Astrocyte (in vitro differentiated cells and primary cell): ENCODE results near the gene KSR2. TPM values are rescaled to one million over a fixed set of nuclear protein-coding genes. Genes with fewer than 3 reads are reported as not detected.

Experiments
- DNase-seq: peaks from one replicate; pipeline ENCODE4 v3.0.0-alpha.2; 2010; ENCODE audit warnings: low read depth
- FAIRE-seq: peaks from 2 replicates; lab custom pipeline; 2011; peaks lifted over from hg19 to GRCh38; lab: Jason Lieb, UNC
- H2AFZ ChIP-seq: 2 replicates; pipeline ENCODE4 v1.6.0; 2012; ENCODE audit warnings: low read depth, low read length, inconsistent platforms
- H3K27ac ChIP-seq: 2 replicates; pipeline ENCODE4 v1.5.1; 2011; ENCODE audit warnings: low read depth, low read length, inconsistent platforms
- H3K27me3 ChIP-seq: 2 replicates; pipeline ENCODE4 v1.6.0; 2011; ENCODE audit warnings: low read length, inconsistent platforms; ENCODE audit not compliant: insufficient read depth
- H3K36me3 ChIP-seq: 2 replicates; pipeline ENCODE4 v1.5.1; 2011; ENCODE audit warnings: low read length, inconsistent platforms; ENCODE audit not compliant: insufficient read depth
- H3K4me1 ChIP-seq: 2 replicates; pipeline ENCODE4 v1.5.1; 2011; ENCODE audit warnings: low read length, inconsistent platforms; ENCODE audit not compliant: insufficient read depth
- H3K4me2 ChIP-seq: 2 replicates; pipeline ENCODE4 v1.6.0; 2012; ENCODE audit warnings: low read length, inconsistent platforms
- H3K4me3 ChIP-seq: 2 replicates; pipeline ENCODE4 v1.5.1; 2011; ENCODE audit warnings: low read depth, mild to moderate bottlenecking, low read length, inconsistent platforms; ENCODE audit not compliant: insufficient read depth
- H3K79me2 ChIP-seq: 2 replicates; pipeline ENCODE4 v1.6.0; 2012; ENCODE audit warnings: mild to moderate bottlenecking, low read length, inconsistent platforms; ENCODE audit not compliant: insufficient read depth
- H3K9ac ChIP-seq: 2 replicates; pipeline ENCODE4 v1.6.0; 2012; ENCODE audit warnings: mild to moderate bottlenecking, low read length, inconsistent platforms
- H3K9me3 ChIP-seq: 2 replicates; pipeline ENCODE4 v1.5.1; 2012; ENCODE audit warnings: low read depth, mild to moderate bottlenecking, low read length, inconsistent platforms; ENCODE audit not compliant: insufficient read depth
- H4K20me1 ChIP-seq: 2 replicates; pipeline ENCODE4 v1.6.0; 2012; ENCODE audit warnings: low read length, inconsistent platforms; ENCODE audit not compliant: insufficient read depth
- H3K27ac Mint-ChIP-seq: one replicate; pipeline ENCODE4 v1.8.0; 2021; ENCODE audit warnings: mild to moderate bottlenecking, mixed read lengths; ENCODE audit not compliant: unreplicated experiment
- H3K27me3 Mint-ChIP-seq: one replicate; pipeline ENCODE4 v1.8.0; 2021; ENCODE audit warnings: low read depth, mixed read lengths; ENCODE audit not compliant: unreplicated experiment
- H3K36me3 Mint-ChIP-seq: one replicate; pipeline ENCODE4 v1.8.0; 2021; ENCODE audit warnings: low read depth, mixed read lengths; ENCODE audit not compliant: unreplicated experiment
- H3K4me1 Mint-ChIP-seq: one replicate; pipeline ENCODE4 v1.8.0; 2021; ENCODE audit warnings: low read depth, mixed read lengths; ENCODE audit not compliant: unreplicated experiment
- H3K4me3 Mint-ChIP-seq: one replicate; pipeline ENCODE4 v1.8.0; 2021; ENCODE audit warnings: mild to moderate bottlenecking, moderate library complexity, mixed read lengths; ENCODE audit not compliant: unreplicated experiment
- H3K9me3 Mint-ChIP-seq: one replicate; pipeline ENCODE4 v1.8.0; 2021; ENCODE audit warnings: mild to moderate bottlenecking, mixed read lengths; ENCODE audit not compliant: unreplicated experiment
- EZH2 ChIP-seq: IDR thresholded peaks from 2 replicates; pipeline ENCODE4 v1.6.1; 2012; ENCODE audit warnings: mild to moderate bottlenecking, low read length, inconsistent platforms; ENCODE audit not compliant: insufficient read depth
- total RNA-seq: library from RNA; stranded (reverse); gene quantifications from 2 replicates; pipeline ENCODE4 v1.2.1, GENCODE V29; 2021
- TF ChIP-seq, protein P1 (sequence below): IDR thresholded peaks from 2 replicates; pipeline ENCODE4 v1.5.1; 2011; ENCODE audit warnings: low read depth, mild to moderate bottlenecking, inconsistent platforms, low read length, moderate library complexity; ENCODE audit not compliant: insufficient read depth

KSR2 gene
- total RNA-seq, 1 donor from 2014 or later = 0.98 TPM

DNA sequence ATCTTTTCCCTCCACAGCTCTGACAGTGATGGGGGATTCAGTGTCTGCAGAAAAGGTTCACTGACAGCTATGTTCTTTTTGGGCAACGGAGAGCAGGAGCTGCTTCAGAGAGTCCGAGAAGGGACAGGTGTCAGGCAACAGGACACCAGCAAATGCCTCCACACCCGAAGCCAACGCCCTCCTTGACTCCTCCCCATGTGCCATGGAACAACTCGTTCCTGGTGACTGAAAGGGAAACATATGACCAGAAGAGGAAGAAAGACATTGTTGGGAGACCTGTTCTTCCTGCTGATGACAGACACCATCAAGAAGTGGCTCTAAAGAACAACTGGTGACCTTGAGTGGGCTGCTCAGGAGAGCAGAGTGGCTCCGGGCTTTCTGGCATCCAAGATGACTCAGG lies 435.1 kb downstream of the KSR2 start:
- Histone ChIP-seq H3K9me3 (no peaks in the 10 kb centered on the region), H4K20me1 (no peaks in the 10 kb centered on the region), H3K4me1 (no peaks in the 10 kb centered on the region), H3K36me3 (no peaks in the 10 kb centered on the region), H3K9ac (no peak overlapping the region), H2AFZ (no peak overlapping the region), H3K4me2 (no peak overlapping the region), H3K4me3 (no peak overlapping the region), H3K27me3 (no peaks in the 10 kb centered on the region), H3K27ac (no peak overlapping the region), H3K79me2 (no peaks in the 10 kb centered on the region)
- no peak overlapping the region for H3K27ac Mint-ChIP-seq
- H3K27me3 Mint-ChIP-seq = peaks cover 21% of the 10 kb centered on the region
- H3K4me3 Mint-ChIP-seq = no peak overlapping the region
- H3K36me3 Mint-ChIP-seq = no peaks in the 10 kb centered on the region
- DNase-seq = no peak
- TF ChIP-seq EZH2 = no peak
- TF ChIP-seq, protein P1, sequence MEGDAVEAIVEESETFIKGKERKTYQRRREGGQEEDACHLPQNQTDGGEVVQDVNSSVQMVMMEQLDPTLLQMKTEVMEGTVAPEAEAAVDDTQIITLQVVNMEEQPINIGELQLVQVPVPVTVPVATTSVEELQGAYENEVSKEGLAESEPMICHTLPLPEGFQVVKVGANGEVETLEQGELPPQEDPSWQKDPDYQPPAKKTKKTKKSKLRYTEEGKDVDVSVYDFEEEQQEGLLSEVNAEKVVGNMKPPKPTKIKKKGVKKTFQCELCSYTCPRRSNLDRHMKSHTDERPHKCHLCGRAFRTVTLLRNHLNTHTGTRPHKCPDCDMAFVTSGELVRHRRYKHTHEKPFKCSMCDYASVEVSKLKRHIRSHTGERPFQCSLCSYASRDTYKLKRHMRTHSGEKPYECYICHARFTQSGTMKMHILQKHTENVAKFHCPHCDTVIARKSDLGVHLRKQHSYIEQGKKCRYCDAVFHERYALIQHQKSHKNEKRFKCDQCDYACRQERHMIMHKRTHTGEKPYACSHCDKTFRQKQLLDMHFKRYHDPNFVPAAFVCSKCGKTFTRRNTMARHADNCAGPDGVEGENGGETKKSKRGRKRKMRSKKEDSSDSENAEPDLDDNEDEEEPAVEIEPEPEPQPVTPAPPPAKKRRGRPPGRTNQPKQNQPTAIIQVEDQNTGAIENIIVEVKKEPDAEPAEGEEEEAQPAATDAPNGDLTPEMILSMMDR = no peak
- FAIRE-seq = no peak
- peaks cover 6% of the 10 kb centered on the region for H3K9me3 Mint-ChIP-seq
- no peaks in the 10 kb centered on the region for H3K4me1 Mint-ChIP-seq

DNA sequence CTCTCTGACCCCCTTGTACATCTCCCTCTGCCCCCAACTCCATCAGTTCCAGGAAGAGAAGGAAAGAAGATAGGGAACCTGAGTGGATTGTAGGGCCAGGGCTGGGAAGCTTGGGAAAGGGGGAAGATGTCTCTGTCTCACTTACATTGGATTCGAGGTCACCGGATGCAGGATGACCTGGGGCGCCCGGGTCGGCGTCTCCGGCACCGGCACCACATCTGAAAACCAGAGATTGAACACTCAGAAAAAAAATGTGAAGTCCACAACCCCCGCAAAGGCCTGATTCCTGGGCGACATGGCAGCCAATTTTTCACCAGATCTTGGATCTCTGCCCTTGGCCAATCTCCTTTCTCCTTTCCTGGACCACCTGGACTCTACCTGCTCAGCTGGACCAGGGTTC lies 438.0 kb downstream of the KSR2 start:
- Histone ChIP-seq H3K9ac (no peak overlapping the region), H3K36me3 (no peaks in the 10 kb centered on the region), H3K27ac (no peak overlapping the region), H3K4me1 (no peaks in the 10 kb centered on the region), H3K4me3 (no peak overlapping the region), H3K9me3 (no peaks in the 10 kb centered on the region), H4K20me1 (no peaks in the 10 kb centered on the region), H3K27me3 (no peaks in the 10 kb centered on the region), H2AFZ (no peak overlapping the region), H3K4me2 (no peak overlapping the region), H3K79me2 (no peaks in the 10 kb centered on the region)
- FAIRE-seq (no peak), DNase-seq (no peak)
- no peak for TF ChIP-seq EZH2
- TF ChIP-seq, protein P1 = no peak
- Mint-ChIP-seq H3K27me3 (peaks cover 25% of the 10 kb centered on the region), H3K9me3 (peaks cover 6% of the 10 kb centered on the region), H3K36me3 (no peaks in the 10 kb centered on the region), H3K27ac (no peak overlapping the region), H3K4me3 (no peak overlapping the region), H3K4me1 (no peaks in the 10 kb centered on the region)

DNA sequence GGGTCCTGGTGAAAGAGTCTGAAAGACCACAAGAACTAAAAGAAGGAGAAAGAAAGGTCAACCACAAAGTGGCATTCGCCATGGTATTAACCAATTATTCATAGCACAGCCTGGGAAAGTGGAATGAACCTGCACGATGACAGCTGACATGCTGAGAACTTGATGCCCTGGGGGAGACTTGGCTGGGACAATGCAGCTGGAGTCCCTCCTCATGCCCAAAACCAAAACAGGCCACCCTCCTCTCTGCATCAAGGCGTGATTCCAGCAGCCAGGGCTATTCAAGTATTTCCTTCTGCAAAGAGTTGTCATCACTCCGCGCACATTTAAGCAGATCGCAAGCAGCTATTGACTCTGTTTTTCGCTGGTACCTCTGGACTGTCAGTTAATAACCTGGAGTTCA lies 440.3 kb downstream of the KSR2 start:
- H3K36me3 Mint-ChIP-seq = no peaks in the 10 kb centered on the region
- TF ChIP-seq, protein P1 = no peak
- no peak for TF ChIP-seq EZH2
- H3K9me3 Mint-ChIP-seq = peaks cover 3% of the 10 kb centered on the region
- no peaks in the 10 kb centered on the region for H3K79me2 ChIP-seq
- no peak overlapping the region for H3K27ac ChIP-seq
- H3K4me3 Mint-ChIP-seq = no peak overlapping the region
- no peak for FAIRE-seq
- no peak overlapping the region for H2AFZ ChIP-seq
- H3K27me3 Mint-ChIP-seq = peaks cover 20% of the 10 kb centered on the region
- no peak overlapping the region for H3K4me2 ChIP-seq
- no peak overlapping the region for H3K4me3 ChIP-seq
- H3K9ac ChIP-seq = no peak overlapping the region
- no peak for DNase-seq
- H3K36me3 ChIP-seq = no peaks in the 10 kb centered on the region
- no peaks in the 10 kb centered on the region for H4K20me1 ChIP-seq
- H3K27ac Mint-ChIP-seq = no peak overlapping the region
- no peaks in the 10 kb centered on the region for H3K9me3 ChIP-seq
- no peaks in the 10 kb centered on the region for H3K4me1 Mint-ChIP-seq
- no peaks in the 10 kb centered on the region for H3K4me1 ChIP-seq
- no peaks in the 10 kb centered on the region for H3K27me3 ChIP-seq
